Muscle of leg (tissue), 11 donors: ENCODE data around the gene ATPAF2. TPM values are rescaled to one million over a fixed set of nuclear protein-coding genes. Genes with fewer than 3 reads are reported as not detected.

ENCODE experiments used
- DNase-seq: peaks from one replicate; pipeline ENCODE4 v3.0.0; 2013
- H3K27ac ChIP-seq: one replicate; pipeline ENCODE4 v1.5.1; 2013; ENCODE audit warnings: mild to moderate bottlenecking, low read length, control low read depth
- H3K27me3 ChIP-seq: one replicate; pipeline ENCODE4 v1.6.1; 2013; ENCODE audit warnings: low read length; ENCODE audit not compliant: control insufficient read depth, insufficient read depth
- H3K36me3 ChIP-seq: one replicate; pipeline ENCODE4 v1.6.1; 2013; ENCODE audit warnings: low read length; ENCODE audit not compliant: control insufficient read depth, insufficient read depth
- H3K4me1 ChIP-seq: one replicate; pipeline ENCODE4 v1.6.1; 2013; ENCODE audit warnings: low read length; ENCODE audit not compliant: control insufficient read depth, insufficient read depth
- H3K4me3 ChIP-seq: one replicate; pipeline ENCODE4 v1.5.1; 2013; ENCODE audit warnings: low read length, control low read depth
- H3K9me3 ChIP-seq: replicated peaks from 2 replicates; pipeline ENCODE4 v1.6.1; 2013; ENCODE audit warnings: low read depth, low read length; ENCODE audit not compliant: control insufficient read depth
- WGBS: methylation state at CpG from one replicate; pipeline ENCODE4 v1.1.5; 2013; ENCODE audit warnings: missing lambda C conversion rate; ENCODE audit not compliant: insufficient coverage; 5-methylcytosine and 5-hydroxymethylcytosine counted together
- polyA plus RNA-seq, 8 donors: library from polyadenylated mRNA; unstranded; fragments of 120-200 nt; gene quantifications; one replicate each; pipeline versions ENCODE4 v1.2.1 to v1.2.3, GENCODE V29; 2013; ENCODE audit warnings: inconsistent platforms in 1 of 8, low replicate concordance in 1 of 8; ENCODE audit not compliant: insufficient read length in 8 of 8, insufficient read depth in 1 of 8
- total RNA-seq: library from RNA; stranded (reverse); fragments of 120-200 nt; gene quantifications from one replicate; pipeline ENCODE4 v1.2.4, GENCODE V29; 2013

The ATPAF2 gene
- total and polyA plus RNA-seq, 9 donors: 14.1 to 21.7 (median 16.5) TPM

GRCh38 chr17:17978481-17979424 is 60.2 kb downstream of the ATPAF2 start:
- DNase-seq: no peak
- Histone ChIP-seq H3K9me3 (no peaks in the 10 kb centered on the region), H3K4me1 (no peaks in the 10 kb centered on the region), H3K4me3 (no peak overlapping the region), H3K27ac (no peak overlapping the region), H3K36me3 (no peaks in the 10 kb centered on the region), H3K27me3 (no peaks in the 10 kb centered on the region)
- 84% methylated on average over 14 of the region's 14 CpGs for WGBS

DNA sequence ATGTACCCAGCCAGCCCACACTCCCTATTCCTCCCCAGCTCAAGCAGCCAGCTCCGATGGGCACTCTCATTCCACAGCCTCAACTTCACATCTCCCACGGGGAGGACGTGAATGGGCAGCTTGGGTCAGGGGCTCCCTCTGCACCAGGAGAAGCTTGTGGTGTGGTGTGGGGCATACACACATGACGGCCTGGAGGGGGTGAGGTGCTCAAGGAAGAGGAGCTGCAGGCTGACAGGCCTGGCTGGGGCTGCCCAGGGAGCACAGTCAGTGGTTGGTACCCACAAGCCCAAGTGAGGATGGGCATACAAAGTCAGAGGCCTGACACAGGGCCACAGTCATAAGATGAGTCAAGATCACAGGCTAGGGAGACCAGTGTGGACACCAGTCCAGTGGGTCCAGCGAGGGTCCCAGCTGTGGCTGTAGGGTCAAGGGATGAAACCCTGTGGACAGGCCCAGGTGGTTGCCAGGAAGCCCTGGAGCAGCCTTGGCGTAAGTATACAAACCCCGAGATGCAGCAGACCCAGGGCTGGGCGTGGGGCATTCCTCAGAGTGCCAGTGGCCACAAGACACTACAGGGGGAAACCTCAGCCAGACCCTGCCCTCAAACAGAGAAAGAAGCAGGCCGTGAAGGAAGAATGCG is 61.9 kb downstream of the ATPAF2 start:
- Histone ChIP-seq H3K4me1 (peaks cover 4% of the 10 kb centered on the region), H3K27me3 (no peaks in the 10 kb centered on the region), H3K36me3 (no peaks in the 10 kb centered on the region), H3K27ac (no peak overlapping the region), H3K9me3 (no peaks in the 10 kb centered on the region), H3K4me3 (no peak overlapping the region)
- DNase-seq: no peak
- 79% methylated on average over 8 of the region's 10 CpGs for WGBS

- H3K27ac ChIP-seq: no peak overlapping the region
- no peak overlapping the region for H3K4me3 ChIP-seq
- peaks cover 15% of the 10 kb centered on the region for H3K4me1 ChIP-seq
- 50% methylated on average over 4 of the region's 8 CpGs for WGBS
- no peaks in the 10 kb centered on the region for H3K9me3 ChIP-seq
- no peaks in the 10 kb centered on the region for H3K36me3 ChIP-seq
- no peaks in the 10 kb centered on the region for H3K27me3 ChIP-seq
- DNase-seq: no peak
Measured at GRCh38 chr17:17975436-17975835, 63.5 kb downstream of the ATPAF2 start.

DNA sequence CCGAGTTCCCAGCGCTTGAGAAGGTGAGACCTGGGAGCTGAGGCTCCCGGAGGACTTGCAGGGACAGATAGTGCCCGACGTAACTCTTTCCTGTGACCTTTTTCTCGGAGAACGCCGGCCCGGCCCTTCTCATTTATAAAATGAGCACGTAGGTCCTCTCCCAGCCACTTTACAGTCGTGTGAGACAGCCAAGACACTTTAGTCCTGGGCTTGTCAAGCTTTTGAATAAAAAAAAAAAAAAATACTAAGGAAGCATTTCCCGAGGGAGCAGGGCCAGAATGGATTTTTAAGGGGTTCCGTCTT is 66.1 kb downstream of the ATPAF2 start:
- Histone ChIP-seq H3K36me3 (no peaks in the 10 kb centered on the region), H3K27me3 (no peaks in the 10 kb centered on the region), H3K27ac (peak overlapping the region; percentile 57), H3K9me3 (no peaks in the 10 kb centered on the region), H3K4me3 (peak overlapping the region; percentile 70), H3K4me1 (peaks cover 16% of the 10 kb centered on the region)
- WGBS: 0% methylated on average over 7 of the region's 13 CpGs
- DNase-seq: no peak

- Histone ChIP-seq H3K36me3 (no peaks in the 10 kb centered on the region), H3K4me1 (peaks cover 16% of the 10 kb centered on the region), H3K27ac (peak within 1 kb of the TSS; percentile 84), H3K27me3 (no peaks in the 10 kb centered on the region), H3K4me3 (peak within 1 kb of the TSS; percentile 70), H3K9me3 (no peaks in the 10 kb centered on the region)
- under 1% methylated on average over 47 of the region's 59 CpGs for WGBS
- DNase-seq: peak; percentile 100
Measured at GRCh38 chr17:17972126-17972951, 66.6 kb downstream of the ATPAF2 start, which contains the start of the genes DRC3 and TOM1L2. Gene DRC3 (plus strand): TSS chr17:17972862. CDS start chr17:17977599, 4,737 bp downstream. Gene TOM1L2 (minus strand): TSS chr17:17972400. CDS start chr17:17972313, 87 bp downstream.

DNA sequence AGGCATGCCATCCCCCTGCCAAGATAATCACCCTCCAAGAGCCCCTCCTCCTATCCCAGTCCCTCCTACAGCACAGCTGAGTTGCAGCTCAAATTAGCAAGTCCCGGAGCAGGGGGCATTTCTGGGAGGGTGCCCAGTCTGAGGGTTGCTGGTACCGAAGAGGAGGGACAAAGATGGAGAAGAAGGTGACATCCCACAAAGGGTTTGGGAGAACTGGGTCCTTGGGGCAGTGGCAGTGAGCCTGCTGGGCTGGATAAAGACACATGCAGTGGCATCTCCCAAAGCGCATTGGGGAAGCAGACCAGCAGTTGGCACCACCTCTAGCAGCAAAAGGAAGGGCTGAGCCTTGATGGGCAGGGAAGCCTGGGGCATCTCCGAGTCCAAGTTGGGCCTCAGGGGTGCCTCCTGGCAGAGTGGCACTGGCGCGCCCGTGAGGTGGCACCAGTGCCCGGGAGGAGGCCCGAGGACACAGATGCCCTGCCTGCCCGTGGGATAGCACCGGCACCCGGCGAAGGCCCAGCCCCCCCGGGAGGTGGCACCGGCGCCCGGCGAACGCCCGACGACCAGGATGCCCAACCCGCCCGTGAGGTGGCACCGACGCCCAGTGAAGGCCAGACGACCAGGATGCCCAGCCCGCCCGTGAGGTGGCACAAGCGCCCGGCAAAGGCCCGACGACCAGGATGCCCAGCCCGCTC is 67.4 kb downstream of the ATPAF2 start:
- 8% methylated on average over 33 of the region's 33 CpGs for WGBS
- Histone ChIP-seq H3K36me3 (no peaks in the 10 kb centered on the region), H3K27ac (peak overlapping the region; percentile 84), H3K27me3 (no peaks in the 10 kb centered on the region), H3K9me3 (no peaks in the 10 kb centered on the region), H3K4me3 (peak overlapping the region; percentile 66), H3K4me1 (peaks cover 16% of the 10 kb centered on the region)
- peak; percentile 60 for DNase-seq

GRCh38 chr17:17970699-17971430 is 68.1 kb downstream of the ATPAF2 start:
- H3K4me1 ChIP-seq: peaks cover 16% of the 10 kb centered on the region
- no CpG with 5 or more reads among the region's 1 CpG for WGBS

More at GRCh38 chr17:17970699-17971430, 68.1 kb downstream of the ATPAF2 start:
- H3K9me3 ChIP-seq: no peaks in the 10 kb centered on the region
- H3K27me3 ChIP-seq: no peaks in the 10 kb centered on the region
- DNase-seq: no peak
- peak overlapping the region; percentile 66 for H3K4me3 ChIP-seq
- H3K36me3 ChIP-seq: no peaks in the 10 kb centered on the region
- peak overlapping the region; percentile 84 for H3K27ac ChIP-seq
